ENCODE data around the gene FAIM2.

The FAIM2 gene

DNA sequence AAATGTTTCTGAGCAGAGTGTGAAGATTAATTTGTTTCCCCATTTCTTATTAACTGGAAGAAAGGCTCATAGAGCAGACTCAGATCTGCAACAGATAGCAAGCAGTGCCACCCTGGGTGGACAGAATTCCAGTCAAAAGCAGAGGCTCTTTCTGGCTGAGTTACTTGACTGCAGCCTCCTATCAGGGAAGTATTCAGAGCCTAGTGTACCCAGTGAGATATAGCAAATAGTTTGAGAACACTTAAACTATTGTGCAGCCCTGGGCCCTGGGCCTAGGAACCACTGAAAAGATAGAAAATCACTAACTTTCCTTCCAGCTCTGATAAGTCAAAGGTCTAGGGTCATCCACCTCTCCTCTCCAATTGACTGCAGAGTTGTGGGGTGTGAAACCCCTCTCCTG lies 35.6 kb upstream of the FAIM2 start:
- no peak for DNase-seq

DNA sequence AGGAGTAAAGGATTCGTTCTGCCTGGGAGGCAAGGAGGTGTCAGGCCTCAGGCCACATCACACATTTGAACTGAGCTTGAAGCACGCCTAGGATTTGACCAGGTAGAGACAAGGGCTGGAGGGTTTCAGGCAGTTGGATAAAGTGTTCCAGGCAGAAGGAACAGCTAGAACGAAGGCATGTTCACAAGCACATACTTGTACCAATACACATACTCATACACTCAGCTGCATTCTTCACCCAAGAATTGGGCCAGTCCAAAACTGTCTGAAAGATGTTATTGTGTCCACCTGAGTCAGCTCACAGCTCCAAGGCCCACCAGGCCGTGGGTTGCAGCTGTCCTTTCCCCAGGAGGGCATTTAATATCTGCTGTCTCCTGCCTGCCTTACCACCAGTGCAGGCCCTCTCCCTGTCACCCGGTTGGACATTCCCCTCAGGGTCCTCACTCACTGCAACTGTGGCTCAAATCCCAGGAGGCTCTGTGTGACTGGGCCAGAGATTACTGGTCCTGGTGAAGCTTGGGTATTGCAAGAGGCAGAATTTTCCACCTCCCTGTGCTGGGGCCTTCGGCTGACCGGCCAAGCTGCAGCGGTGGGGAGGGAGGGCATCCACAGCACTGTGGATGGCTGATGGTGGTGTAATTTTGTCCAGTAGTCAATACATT lies 34.1 kb upstream of the FAIM2 start:
- no peak for DNase-seq

DNA sequence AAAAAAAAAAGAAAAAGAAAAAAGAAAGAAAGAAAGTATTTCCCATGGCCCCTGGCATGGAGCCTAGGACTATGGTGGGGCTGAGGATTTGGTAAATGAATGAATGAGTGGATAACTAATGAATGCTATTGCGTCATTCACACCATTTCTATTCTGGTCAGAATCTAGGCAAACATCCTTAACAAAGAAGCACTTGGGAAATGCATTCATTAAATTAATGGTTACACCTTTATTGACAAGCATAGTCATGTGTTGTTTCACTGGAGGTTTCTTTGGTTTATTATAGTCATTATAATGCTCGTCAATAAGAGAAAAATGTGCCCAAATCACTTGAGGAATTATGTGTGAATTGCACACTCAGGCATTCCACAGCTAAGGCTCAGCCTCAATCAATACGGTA lies 33.2 kb upstream of the FAIM2 start:
- no peak for DNase-seq

DNA sequence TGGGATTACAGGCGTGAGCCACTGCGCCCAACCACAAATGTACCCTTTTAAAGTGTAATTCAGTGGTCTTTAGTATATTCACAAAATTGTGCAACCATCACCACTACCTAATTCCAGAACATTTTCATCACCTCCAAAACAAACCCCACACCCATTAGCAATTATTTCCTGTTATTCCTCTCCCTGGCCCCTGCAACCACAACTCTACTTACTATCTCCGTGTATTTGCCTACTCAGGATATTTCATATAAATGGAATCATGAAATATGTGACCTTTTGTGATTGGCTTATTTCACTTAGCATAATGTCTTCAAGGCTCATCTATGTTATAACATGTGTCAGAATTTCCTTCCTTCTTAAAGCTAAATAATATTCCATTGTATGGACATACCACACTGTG lies 30.8 kb upstream of the FAIM2 start:
- no peak for DNase-seq

DNA sequence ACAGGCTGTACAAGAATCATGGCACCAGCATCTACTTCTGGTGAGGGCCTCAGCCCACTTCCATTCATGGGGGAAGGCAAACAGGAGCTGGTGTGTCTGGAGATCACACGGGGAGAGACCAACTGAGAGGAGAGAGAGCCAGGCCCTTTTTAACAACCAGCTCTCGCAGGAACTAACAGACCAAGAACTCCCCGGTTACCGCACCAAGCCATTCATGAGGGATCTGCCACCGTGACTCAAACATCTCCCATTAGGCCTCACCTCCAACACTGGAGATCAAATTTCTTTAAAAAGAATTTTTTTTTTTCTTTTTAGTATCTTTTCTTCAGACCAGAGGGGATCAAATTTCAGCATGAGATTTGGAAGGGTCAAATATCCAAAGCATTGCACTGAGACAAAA lies 30.1 kb upstream of the FAIM2 start:
- no peak for DNase-seq

DNA sequence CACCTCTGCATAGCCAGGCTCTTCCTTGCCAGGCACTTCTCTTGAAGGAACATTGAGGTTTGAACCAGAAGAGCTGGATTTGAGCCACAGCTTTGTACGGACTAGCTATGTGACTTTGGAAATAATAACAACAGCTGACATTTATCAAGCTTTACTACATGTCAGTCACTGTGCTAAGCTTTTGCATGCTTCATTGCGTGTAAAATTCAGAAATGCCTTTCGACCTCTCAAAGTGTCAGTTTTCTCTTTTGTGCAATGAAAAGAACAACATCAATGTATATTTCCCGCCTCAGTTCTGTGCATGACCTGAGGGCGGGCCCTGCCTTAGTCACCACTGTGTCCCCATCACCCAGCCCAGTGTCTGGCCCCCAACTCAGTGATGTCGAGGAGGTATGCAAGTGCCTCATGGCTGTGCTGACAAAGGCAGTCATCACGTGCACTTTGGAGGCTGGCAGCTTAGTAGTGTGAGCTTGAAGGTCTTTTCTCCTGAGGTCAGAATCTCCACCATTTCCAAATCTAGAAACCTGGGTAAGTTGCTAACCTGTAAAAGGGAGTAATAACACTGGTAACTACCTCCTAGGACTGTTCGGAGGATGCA lies 28.9 kb upstream of the FAIM2 start:
- no peak for DNase-seq

DNA sequence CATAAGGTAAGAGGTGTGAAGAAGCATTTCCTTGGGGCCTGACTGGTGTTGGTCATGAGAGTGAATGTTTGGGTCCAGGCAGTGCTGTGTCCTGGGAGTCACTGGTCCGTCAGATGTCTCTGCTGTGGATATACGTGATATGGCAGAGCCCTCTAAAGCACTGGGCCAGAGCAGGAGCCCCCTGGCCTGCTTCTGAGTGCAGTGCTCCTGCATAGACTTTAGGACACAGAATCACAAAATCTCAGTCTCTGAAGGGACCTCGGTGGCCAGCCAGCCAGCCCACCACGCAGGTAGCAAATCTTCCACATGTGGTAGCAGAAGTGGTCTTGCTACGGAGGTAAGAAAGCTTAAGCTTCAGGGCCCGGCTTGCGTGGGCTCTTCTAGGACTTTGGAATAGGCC lies 28.3 kb upstream of the FAIM2 start:
- DNase-seq, result no peak

DNA sequence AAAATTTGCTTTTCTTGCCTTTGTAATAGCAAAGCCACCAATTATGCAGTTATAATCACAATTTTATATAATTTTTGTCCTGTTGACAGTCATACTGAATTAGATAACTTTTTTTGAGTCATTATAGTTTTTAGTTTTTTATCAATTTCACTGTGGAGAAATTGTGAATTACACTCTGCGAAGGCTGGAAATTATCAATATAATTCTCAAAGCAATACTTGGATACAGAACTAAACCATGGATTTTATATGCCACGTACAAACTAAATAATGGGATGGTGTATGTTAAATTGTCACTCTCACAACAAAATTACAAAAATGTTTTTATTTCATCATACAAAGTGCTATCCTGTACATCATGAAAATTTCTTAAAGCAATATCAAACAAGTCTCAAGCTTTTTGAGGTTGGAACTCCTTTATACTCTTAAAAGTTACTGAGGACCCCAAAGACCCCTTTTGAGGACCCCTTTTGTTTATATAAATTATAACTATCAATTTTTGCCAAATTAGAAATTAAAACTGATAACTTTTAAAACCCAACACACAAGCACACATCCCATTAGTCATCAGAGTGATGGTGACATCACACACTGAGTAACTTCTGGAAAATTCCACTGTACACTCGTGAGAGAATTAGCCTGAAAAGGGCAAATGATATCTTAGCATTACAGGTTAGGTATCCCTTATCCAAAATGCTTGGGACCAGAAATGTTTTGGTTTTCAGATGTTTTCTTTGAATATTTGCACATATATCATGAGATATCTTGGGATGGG lies 27.0 kb upstream of the FAIM2 start:
- DNase-seq, result peak in 1 of 2 experiments; percentile 13

DNA sequence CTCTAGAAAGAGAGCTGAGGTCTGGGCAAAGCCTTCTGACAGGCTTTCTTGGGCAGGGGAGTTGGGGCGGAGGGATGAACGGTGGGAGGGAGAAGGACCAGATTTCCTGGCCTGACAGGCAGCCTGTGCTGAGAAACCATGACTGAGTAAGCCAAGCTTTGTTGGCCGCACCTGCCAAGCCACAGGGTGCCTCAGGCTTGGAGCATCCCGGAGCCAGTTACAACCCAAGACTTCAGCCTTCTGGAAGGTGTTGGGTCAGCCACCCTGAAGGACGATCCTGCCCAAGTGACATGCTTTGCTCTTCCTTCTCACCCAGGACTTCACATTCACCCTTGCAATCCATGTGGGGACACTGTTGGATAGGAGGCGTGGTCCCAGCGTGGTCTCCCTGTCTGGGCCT lies 25.9 kb upstream of the FAIM2 start:
- DNase-seq, result no peak

DNA sequence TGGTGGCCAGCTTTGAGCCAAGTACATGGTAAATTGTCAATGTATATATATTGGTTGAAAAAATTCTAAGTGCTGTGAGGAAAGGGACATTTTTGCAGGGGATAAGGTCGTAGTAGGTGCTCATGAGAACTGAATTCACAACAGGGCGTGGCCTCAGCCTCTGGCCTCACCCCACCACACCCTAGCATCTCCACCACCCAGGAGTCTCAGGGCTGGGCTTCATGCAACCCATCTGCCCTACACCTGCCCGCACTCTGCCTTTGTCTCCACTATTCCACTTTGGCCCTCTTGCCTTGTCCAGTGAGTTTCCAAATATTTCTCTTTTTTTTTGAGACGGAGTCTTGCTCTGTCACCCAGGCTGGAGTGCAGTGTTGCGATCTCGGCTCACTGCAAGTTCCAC lies 24.8 kb upstream of the FAIM2 start:
- no peak for DNase-seq

DNA sequence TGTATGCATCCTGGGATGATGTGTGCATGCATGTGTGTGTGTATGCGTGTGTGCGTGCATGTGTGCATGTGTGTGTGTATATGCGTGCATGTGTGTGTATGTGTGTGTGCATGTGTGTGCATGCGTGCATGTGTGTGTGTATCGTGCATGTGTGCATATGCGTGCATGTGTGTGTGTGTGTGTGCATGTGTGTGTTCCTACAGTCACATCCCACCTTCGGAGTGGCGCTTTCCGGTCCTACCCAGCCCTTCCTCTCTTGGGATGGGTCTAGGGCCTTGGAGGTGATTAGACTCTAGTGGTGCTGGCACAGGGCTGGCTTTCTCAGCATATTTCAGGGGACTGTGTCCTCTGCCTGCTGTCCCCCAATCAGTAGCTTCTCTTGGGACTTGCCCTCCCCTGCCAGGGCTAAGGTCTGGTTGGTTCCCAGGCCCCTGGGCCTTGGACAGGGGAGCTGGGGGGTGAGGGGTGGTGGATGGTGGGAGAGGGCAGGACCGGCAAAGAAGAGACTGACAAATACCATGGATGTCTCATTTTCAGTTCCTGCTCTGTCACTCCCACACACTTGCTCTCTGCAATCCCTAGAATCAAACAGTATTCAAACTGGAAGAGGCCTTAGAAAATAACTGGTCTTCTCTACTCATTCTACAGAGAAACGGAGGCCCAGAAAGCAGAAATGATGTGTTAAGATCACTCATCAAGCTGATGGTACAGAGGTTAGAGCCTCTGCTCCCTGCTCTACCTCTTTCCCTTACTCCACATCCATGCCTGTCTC lies 21.9 kb upstream of the FAIM2 start:
- no peak for DNase-seq

DNA sequence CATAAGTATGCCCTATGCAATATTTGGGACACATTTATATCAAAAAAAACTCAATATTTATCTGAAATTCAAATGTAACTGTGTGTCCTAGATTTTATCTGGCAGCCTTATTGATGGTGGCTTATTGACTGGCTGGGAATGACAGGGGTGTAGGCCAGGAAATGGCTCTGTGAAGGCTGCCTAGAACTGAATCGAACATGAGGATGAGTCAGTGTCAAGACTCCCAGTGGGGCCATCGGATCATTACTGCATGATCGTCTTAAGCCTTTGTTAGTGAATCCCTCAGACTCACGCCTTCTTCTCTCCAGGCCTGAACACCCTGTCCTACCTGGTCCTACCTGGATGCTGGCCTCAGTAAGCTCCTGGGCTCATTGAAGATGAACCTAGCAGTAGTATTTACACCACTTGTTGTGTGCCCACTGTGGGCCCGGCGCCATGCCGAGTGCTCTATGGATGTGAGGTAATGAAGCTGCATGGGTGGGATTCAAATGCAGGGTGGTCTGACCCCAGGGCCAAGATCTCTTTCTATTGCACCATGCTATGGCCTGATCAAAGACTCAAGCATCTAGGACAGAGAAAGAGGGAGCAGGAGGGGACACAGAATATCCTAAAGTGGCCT lies 21.0 kb upstream of the FAIM2 start:
- DNase-seq, result no peak

DNA sequence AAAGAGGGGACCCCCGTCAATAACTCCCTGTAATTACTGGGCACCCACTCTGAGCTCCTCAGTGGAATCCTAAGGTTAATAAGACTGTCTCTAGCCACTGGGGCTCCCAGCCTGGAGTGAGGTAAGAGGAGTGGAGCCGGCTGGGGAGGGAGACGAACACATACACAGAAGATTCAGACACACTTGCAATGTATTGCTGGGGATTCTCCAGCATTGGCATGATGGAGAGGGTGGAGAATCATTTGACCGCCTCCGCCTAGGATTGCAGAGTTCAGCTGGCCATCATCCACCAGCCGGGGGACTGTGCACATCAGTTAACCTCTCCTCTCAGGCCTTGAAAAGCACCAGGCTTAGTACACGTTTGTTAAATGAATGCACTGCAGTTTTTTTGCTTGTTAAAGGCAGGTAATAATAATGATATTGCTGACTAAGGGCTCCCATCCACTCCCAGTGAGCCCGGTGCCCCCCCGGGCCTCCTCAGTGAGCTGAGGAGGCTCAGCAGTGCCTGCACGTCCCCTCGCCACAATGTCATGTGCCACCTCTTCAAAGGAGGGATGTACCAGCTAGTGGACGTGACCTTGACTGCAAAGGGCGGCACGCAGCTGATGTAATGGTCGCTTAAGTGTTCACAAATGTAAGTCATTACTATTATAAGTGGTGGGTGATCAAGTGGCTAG lies 20.3 kb upstream of the FAIM2 start:
- DNase-seq, result no peak

DNA sequence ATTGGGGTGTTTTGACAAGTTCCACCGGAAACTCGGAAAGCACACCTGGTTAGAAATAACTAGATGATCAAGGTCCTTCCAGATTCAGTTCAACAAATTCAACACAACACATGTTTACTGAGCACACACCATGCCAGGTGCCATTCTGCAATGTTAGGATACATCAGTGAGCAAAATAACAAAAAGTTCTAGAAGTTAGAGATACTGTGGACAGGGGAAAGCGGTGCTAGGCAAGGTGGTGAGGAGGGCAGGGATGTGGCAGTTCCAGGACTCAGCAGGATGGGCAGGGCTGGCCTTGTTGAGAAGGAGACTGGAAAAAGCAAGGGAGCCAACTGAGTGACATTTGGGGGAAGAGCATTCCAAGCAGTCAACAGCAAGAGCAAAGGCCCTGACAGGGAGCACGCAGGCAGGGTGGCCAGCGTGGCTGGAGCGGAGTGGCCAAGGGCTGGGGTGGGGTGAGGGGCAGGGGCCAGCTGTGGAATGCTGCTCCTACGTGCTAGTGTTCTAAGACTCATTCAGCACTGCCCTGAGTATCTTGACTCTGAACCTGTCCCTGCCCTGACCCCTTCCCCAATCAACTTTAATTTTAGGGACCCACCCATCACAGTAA lies 19.4 kb upstream of the FAIM2 start:
- DNase-seq, result no peak

DNA sequence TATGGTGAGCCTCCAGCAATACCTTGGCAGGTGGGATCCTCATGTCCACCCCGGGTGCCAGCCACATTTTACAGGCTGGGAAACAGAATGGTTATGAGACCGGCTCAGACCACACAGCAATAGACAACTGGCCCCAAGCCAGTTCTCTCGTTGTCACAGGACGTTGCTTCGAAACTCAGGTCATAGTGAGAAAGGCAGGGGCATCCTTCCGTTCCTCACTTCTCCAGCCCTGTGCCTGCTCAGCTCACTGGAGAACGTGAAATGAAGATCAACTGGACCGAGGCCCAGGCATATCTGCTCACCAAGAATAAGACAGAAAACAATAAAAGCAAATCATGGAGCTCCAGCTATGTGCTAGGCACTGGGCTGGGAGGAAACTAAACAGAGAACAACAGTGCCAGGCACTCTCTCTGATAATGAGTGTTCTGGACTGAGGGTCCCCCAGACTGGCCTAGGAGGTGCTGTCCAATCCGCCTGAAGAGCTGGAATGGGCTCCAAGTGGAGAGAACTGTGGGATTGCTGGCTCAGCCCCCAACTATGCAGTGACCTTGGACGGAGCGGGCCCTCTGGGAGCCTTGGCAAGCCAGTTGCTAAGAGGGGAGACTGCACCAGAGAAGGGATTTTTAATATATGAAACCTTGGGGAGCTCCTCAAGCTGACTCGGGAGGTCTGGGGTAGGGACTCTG lies 18.8 kb upstream of the FAIM2 start:
- no peak for DNase-seq

DNA sequence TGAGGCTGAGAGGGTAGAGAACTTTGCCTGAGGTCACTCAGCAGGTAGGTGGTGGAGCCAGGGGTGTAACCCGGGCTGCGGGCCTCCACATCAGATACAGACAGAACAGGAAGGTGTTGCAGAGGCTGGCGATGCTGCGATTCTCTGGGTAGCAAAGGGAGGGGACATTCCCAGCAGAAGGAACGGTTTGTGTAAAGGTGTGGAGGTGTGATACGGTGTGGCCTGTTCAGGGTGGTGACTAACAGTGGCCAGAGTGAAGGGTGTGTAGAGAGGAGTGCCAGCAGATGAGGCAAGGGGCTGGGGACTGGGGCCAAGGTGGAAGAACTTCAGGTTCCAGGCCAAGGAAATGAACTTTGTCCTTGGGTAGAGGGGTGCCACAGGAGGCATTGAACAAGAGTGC lies 18.2 kb upstream of the FAIM2 start:
- DNase-seq, result no peak

DNA sequence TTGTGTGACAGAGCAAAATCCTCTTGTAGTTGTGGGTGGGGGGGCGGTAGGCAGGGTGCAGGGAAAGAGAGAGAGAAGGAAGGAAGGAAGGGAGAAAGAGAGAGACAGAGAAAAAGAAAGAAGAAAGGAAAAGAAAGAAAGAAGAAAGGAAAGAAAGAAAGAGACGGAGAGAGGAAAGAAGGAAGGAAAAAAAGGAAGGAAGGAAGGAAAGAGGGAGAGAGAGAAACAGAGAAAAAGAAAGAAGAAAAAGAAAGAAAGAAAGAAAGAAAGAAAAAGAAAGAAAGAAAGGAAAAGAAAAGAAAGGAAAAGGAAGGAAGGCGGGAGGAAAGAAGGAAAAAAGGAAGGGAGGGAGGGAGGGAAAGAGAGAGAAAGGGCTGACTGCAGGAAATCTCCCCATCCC lies 17.6 kb upstream of the FAIM2 start:
- DNase-seq, result no peak

DNA sequence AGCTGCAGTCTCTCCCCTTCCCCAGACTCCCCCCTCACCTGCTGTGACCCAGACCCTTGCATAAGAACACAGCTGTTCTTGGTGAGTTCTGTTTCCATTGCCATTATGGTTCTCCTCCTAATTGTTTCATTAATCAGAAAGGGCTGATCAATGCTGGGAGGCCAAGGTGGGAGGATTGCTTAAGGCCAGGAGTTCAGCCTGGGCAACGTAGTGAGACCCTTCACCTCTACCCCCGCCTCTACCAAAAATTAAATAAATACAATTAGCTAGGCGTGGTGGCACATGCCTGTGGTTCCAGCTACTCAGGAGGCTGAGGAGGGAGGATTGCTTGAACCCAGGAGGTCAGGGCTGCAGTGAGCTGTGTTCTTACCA lies 17.2 kb upstream of the FAIM2 start:
- DNase-seq, result no peak

DNA sequence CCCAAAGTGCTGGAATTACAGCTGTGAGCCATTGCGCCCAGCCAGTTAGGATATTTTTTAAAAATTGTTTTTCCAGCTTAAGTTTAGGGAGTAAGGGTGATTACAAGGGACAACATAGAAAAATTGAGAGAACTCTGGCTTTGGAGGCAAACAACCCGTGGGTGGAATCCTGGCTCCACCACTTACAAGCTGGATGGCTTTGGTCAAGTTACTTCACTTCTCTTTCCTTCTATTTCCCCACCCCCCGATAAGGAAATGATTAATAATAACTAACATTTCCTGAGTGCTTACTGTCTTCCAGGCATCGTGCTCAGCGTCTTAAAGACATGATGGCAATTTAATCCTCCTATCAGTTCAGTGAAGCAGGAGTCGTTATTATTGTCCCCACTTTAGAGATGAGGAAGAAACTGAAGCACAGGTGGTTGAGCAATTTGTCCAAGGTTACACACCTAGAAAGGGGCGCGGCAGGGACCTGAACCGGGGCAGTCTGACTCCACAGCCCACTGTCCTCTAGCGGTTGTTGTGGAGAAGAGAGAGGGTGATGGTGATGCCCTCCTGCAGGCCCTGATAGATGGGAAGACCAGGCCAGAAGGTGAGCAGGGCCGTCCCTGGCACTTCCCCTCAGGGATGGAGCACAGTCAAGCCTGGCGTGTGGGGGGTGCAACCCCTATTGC lies 16.7 kb upstream of the FAIM2 start:
- no peak for DNase-seq

DNA sequence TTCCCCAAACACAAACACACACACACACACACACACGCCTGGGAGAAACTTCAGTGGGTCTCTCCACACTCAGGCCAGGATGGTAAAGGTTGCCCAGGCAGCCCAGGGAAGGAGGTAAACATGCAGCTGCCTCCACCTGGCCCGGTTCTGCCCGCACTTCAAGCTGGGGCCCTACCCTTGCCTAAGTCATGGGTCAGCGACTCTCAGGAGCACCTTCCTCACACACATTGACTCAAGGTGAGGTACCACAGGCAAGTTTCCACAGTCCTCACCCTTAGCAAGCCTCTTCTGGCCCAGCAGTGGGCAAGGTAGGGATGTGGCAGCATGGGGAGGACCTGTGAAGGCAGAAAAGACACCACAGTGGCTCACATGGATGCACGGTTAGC lies 14.1 kb upstream of the FAIM2 start:
- no peak for DNase-seq

DNA sequence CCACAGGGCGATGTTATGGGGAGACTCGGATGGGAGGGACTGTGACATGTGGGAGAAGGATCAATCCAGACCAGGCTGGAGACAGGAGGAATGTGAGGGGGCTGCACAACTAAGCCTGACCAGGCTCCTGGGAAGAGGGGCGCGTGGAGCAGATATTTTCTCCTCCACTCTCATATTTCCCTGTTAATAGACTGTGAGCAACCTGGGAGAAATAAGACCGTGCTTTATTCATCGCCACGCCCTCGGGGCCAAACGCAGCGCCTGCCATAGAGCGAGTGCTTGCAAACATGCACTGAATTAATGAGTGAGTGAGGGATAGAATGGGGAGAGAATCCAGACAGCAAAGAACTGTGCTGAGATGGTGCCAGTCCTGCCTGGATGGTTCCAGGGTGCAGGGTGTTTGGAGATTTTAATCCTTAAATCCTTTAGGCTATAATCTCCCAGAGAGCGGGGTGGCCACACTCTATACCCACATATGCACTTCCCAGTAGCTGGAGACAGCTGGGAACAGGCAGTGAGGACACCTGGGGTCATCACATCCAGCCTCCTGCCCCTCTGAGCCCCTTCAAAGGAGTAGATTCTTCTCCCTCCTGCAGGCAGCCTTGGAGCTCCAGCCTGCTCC lies 13.6 kb upstream of the FAIM2 start:
- DNase-seq, result no peak

All from SW 1271 (cell line).